Hepatocyte (in vitro differentiated cells): Measurements from ENCODE around the gene TBC1D3B. TPM values are rescaled to one million over a fixed set of nuclear protein-coding genes. Genes with fewer than 3 reads are reported as not detected.
"Not testable (repeated sequence)": the region's sequence is repeated elsewhere in the genome, so short reads cannot be mapped to it uniquely, and the experiment has no call there.

Source experiments
- DNase-seq: peaks from one replicate; pipeline ENCODE4 v3.0.0-alpha.2; 2016; ENCODE audit warnings: low spot score
- H2AFZ ChIP-seq: fragments of 200-600 bp; sonication (generic); 2 replicates; pipeline ENCODE4 v1.6.0; 2016; ENCODE audit warnings: antibody characterized with exemption, mild to moderate bottlenecking
- H3K27ac ChIP-seq: fragments of 200-600 bp; sonication (generic); 2 replicates; pipeline ENCODE4 v1.5.1; 2016; ENCODE audit warnings: mild to moderate bottlenecking
- H3K27me3 ChIP-seq: fragments of 200-600 bp; sonication (generic); 2 replicates; pipeline ENCODE4 v1.6.1; 2016
- H3K36me3 ChIP-seq: fragments of 200-600 bp; sonication (generic); replicated peaks from 2 replicates; pipeline ENCODE4 v1.5.1; 2016; ENCODE audit warnings: low read depth; ENCODE audit not compliant: insufficient read depth
- H3K4me1 ChIP-seq: fragments of 200-600 bp; sonication (generic); 2 replicates; pipeline ENCODE4 v1.5.1; 2016; ENCODE audit warnings: mild to moderate bottlenecking, moderate library complexity; ENCODE audit not compliant: insufficient read depth
- H3K4me2 ChIP-seq: fragments of 200-600 bp; sonication (generic); 2 replicates; pipeline ENCODE4 v1.6.0; 2016
- H3K4me3 ChIP-seq: fragments of 200-600 bp; sonication (generic); 2 replicates; pipeline ENCODE4 v1.5.1; 2016; ENCODE audit warnings: mild to moderate bottlenecking
- H3K79me2 ChIP-seq: fragments of 200-600 bp; sonication (generic); 2 replicates; pipeline ENCODE4 v1.6.0; 2017; ENCODE audit warnings: mild to moderate bottlenecking
- H3K9me2 ChIP-seq: fragments of 200-600 bp; sonication (generic); replicated peaks from 2 replicates; pipeline ENCODE4 v1.6.0; 2017; ENCODE audit warnings: mild to moderate bottlenecking; ENCODE audit not compliant: insufficient read depth
- H3K9me3 ChIP-seq: fragments of 200-600 bp; sonication (generic); 2 replicates; pipeline ENCODE4 v1.5.1; 2016; ENCODE audit warnings: low read depth, mild to moderate bottlenecking
- H4K20me1 ChIP-seq: fragments of 200-600 bp; sonication (generic); 2 replicates; pipeline ENCODE4 v1.6.0; 2016; ENCODE audit warnings: mild to moderate bottlenecking; ENCODE audit not compliant: insufficient read depth, poor library complexity, severe bottlenecking
- CTCF ChIP-seq: fragments of 200-600 bp; sonication (generic); IDR thresholded peaks from 2 replicates; pipeline ENCODE4 v1.5.1; 2016; ENCODE audit warnings: antibody characterized with exemption, mild to moderate bottlenecking; ENCODE audit not compliant: poor library complexity
- EZH2 ChIP-seq: fragments of 200-600 bp; sonication (generic); IDR thresholded peaks from 2 replicates; pipeline ENCODE4 v1.6.1; 2016; ENCODE audit warnings: antibody characterized with exemption, mild to moderate bottlenecking, borderline replicate concordance
- EZH2phosphoT487 ChIP-seq: fragments of 200-600 bp; sonication (generic); IDR thresholded peaks from one replicate; pipeline ENCODE4 v1.6.1; 2018; ENCODE audit warnings: antibody characterized with exemption, mild to moderate bottlenecking, low read depth, moderate library complexity; ENCODE audit not compliant: unreplicated experiment, severe bottlenecking
- WGBS: methylation state at CpG from one replicate; pipeline ENCODE4 v1.1.6; 2016; ENCODE audit warnings: low lambda C conversion rate; ENCODE audit errors: missing lambda C conversion rate; 5-methylcytosine and 5-hydroxymethylcytosine counted together
- polyA plus RNA-seq: library from polyadenylated mRNA; unstranded; fragments of >200 nt; fragmentation: Nextera tagmentation; extraction: Ambion mirVana; gene quantifications from 2 replicates; pipeline ENCODE4 v1.2.1, GENCODE V29; 2016
- total RNA-seq: library from RNA; depleted of rRNA; stranded (reverse); fragments of >200 nt; gene quantifications from 2 replicates; pipeline ENCODE4 v1.2.3, GENCODE V29; 2014

Gene TBC1D3B
- total and polyA plus RNA-seq, 2 experiments from 2014 or later, result 4.7 TPM; not detected in 1

- Histone ChIP-seq H3K4me1 (no peaks in the 10 kb centered on the region), H3K79me2 (no peaks in the 10 kb centered on the region), H3K4me3 (no peak overlapping the region), H4K20me1 (no peaks in the 10 kb centered on the region), H3K36me3 (no peaks in the 10 kb centered on the region), H3K9me3 (no peaks in the 10 kb centered on the region), H3K27ac (peak overlapping the region; percentile 13), H3K4me2 (peak overlapping the region; percentile 6), H2AFZ (no peak overlapping the region), H3K27me3 (no peaks in the 10 kb centered on the region), H3K9me2 (no peaks in the 10 kb centered on the region)
- DNase-seq, result no peak
- TF ChIP-seq EZH2 (no peak), CTCF (no peak), EZH2phosphoT487 (no peak)
- WGBS, result 62% methylated on average over 7 of the region's 7 CpGs
Measured at GRCh38 chr17:36204724-36205500, 28.5 kb upstream of the TBC1D3B start.

- no peaks in the 10 kb centered on the region for H3K79me2 ChIP-seq
- no peak overlapping the region for H3K4me3 ChIP-seq
- 94% methylated on average over 3 of the region's 3 CpGs for WGBS
- no peak overlapping the region for H2AFZ ChIP-seq
- no peak for TF ChIP-seq EZH2
- no peak for TF ChIP-seq CTCF
- no peak for TF ChIP-seq EZH2phosphoT487
- H3K27ac ChIP-seq, result no peak overlapping the region
- no peaks in the 10 kb centered on the region for H3K9me3 ChIP-seq
- H4K20me1 ChIP-seq, result no peaks in the 10 kb centered on the region
- H3K27me3 ChIP-seq, result no peaks in the 10 kb centered on the region
- H3K4me2 ChIP-seq, result no peak overlapping the region
- H3K4me1 ChIP-seq, result no peaks in the 10 kb centered on the region
- H3K36me3 ChIP-seq, result no peaks in the 10 kb centered on the region
- no peaks in the 10 kb centered on the region for H3K9me2 ChIP-seq
- no peak for DNase-seq
Measured at GRCh38 chr17:36203335-36203734, 26.9 kb upstream of the TBC1D3B start.

- not testable (repeated sequence) for H2AFZ ChIP-seq, H3K4me2 ChIP-seq, H3K9me3 ChIP-seq, H3K79me2 ChIP-seq, H4K20me1 ChIP-seq, DNase-seq, H3K36me3 ChIP-seq, H3K4me3 ChIP-seq, H3K4me1 ChIP-seq, H3K27me3 ChIP-seq, H3K9me2 ChIP-seq, H3K27ac ChIP-seq
- 93% methylated on average over 8 of the region's 8 CpGs for WGBS
Measured at GRCh38 chr17:36201506-36201905, 25.1 kb upstream of the TBC1D3B start.

- H3K27ac ChIP-seq, H3K27me3 ChIP-seq, H3K36me3 ChIP-seq, DNase-seq, H3K4me1 ChIP-seq, H3K9me2 ChIP-seq, H3K4me2 ChIP-seq, H2AFZ ChIP-seq, H3K79me2 ChIP-seq, H3K4me3 ChIP-seq, H4K20me1 ChIP-seq, H3K9me3 ChIP-seq: not testable (repeated sequence)
- 91% methylated on average over 4 of the region's 4 CpGs for whole genome bisulfite sequencing
Measured at GRCh38 chr17:36201102-36201501, 24.7 kb upstream of the TBC1D3B start.
